Anterior cingulate cortex (tissue), 58 donors: ENCODE results near the gene RUNX1.
A peak's percentile ranks its signal among the peaks of the same experiment; 100 is the strongest.
"Not testable (repeated sequence)": the region's sequence is repeated elsewhere in the genome, so short reads cannot be mapped to it uniquely, and the experiment has no call there.

Experiments used
- DNase-seq, 58 donors: peaks; one replicate each; lab custom pipeline; 2025; lab: John Stamatoyannopoulos, UW

RUNX1 gene

GRCh38 chr21:34804584-34804983 lies 244.5 kb downstream of the RUNX1 start:
- DNase-seq: not testable (repeated sequence)

- DNase-seq: no peak
These were observed 245.2 kb downstream of the RUNX1 start for GRCh38 chr21:34803782-34804370.

GRCh38 chr21:34802180-34802899 lies 246.8 kb downstream of the RUNX1 start:
- DNase-seq: no peak

GRCh38 chr21:34801519-34802132 lies 247.5 kb downstream of the RUNX1 start:
- no peak for DNase-seq

- no peak for DNase-seq
These were observed 248.1 kb downstream of the RUNX1 start for GRCh38 chr21:34800797-34801518.

- no peak for DNase-seq
These were observed 250.0 kb downstream of the RUNX1 start for GRCh38 chr21:34799092-34799491.

- DNase-seq: no peak
These were observed 251.1 kb downstream of the RUNX1 start for GRCh38 chr21:34797921-34798535.

- no peak for DNase-seq
These were observed 251.9 kb downstream of the RUNX1 start for GRCh38 chr21:34797201-34797525.

GRCh38 chr21:34796518-34797200 lies 252.4 kb downstream of the RUNX1 start:
- DNase-seq: peak in 19 of 58 donors; percentile 1 to 57 (median 14)

GRCh38 chr21:34795548-34796180 lies 253.4 kb downstream of the RUNX1 start:
- no peak for DNase-seq

- no peak for DNase-seq
These were observed 253.9 kb downstream of the RUNX1 start for GRCh38 chr21:34795175-34795547.

- DNase-seq: no peak
These were observed 254.4 kb downstream of the RUNX1 start for GRCh38 chr21:34794686-34795085.

GRCh38 chr21:34793471-34793870 lies 255.6 kb downstream of the RUNX1 start:
- DNase-seq: no peak

- no peak for DNase-seq
These were observed 256.5 kb downstream of the RUNX1 start for GRCh38 chr21:34792504-34793089.

GRCh38 chr21:34791776-34792503 lies 257.2 kb downstream of the RUNX1 start:
- DNase-seq: no peak

- DNase-seq: no peak
These were observed 258.3 kb downstream of the RUNX1 start for GRCh38 chr21:34790834-34791233.

GRCh38 chr21:34790341-34790740 lies 258.8 kb downstream of the RUNX1 start:
- DNase-seq: no peak

GRCh38 chr21:34788879-34789278 lies 260.2 kb downstream of the RUNX1 start:
- DNase-seq: no peak

GRCh38 chr21:34783815-34784214 lies 265.3 kb downstream of the RUNX1 start:
- DNase-seq: no peak
